ENCODE results near the gene ARHGAP12. TPM values are rescaled to one million over a fixed set of nuclear protein-coding genes. Genes with fewer than 3 reads are reported as not detected.

The ARHGAP12 gene
- total RNA-seq, 2 donors from 2014 or later, result 26.3 to 37.2 TPM

- peaks cover 0 to 9% of the 10 kb centered on the region in 2 donors for H3K4me1 ChIP-seq (ENCODE audit: control insufficient read depth in 1 of 2, low read depth in 2 of 2)
- no peak overlapping the region for H3K4me3 ChIP-seq
- DNase-seq (ENCODE audit: low spot score), result no peak
- no peaks in the 10 kb centered on the region for H3K36me3 ChIP-seq
- H3K27ac ChIP-seq, result no peak overlapping the region
- no peaks in the 10 kb centered on the region for H3K9me3 ChIP-seq
- H3K27me3 ChIP-seq (replicated peaks; ENCODE audit: insufficient read depth), result no peaks in the 10 kb centered on the region
- no peak for ATAC-seq (ENCODE audit: insufficient number of reproducible peaks, low FRiP score, low read depth)
- TF ChIP-seq CTCF (IDR thresholded peaks at IDR 0.05), result no peak
Measured at GRCh38 chr10:31774928-31775650, 153.5 kb downstream of the ARHGAP12 start.

GRCh38 chr10:31774299-31774900 lies 154.2 kb downstream of the ARHGAP12 start:
- no peaks in the 10 kb centered on the region for H3K27me3 ChIP-seq (replicated peaks; ENCODE audit: insufficient read depth)
- no peak for DNase-seq (ENCODE audit: low spot score)
- no peak for TF ChIP-seq CTCF (IDR thresholded peaks at IDR 0.05)
- H3K4me1 ChIP-seq (ENCODE audit: control insufficient read depth in 1 of 2, low read depth in 2 of 2), result peaks cover 0 to 9% of the 10 kb centered on the region in 2 donors
- ATAC-seq (ENCODE audit: insufficient number of reproducible peaks, low FRiP score, low read depth), result no peak
- H3K4me3 ChIP-seq, result no peak overlapping the region
- H3K9me3 ChIP-seq, result no peaks in the 10 kb centered on the region
- H3K27ac ChIP-seq, result no peak overlapping the region
- no peaks in the 10 kb centered on the region for H3K36me3 ChIP-seq

GRCh38 chr10:31773749-31774298 lies 154.8 kb downstream of the ARHGAP12 start:
- Histone ChIP-seq H3K4me1 (ENCODE audit: control insufficient read depth in 1 of 2, low read depth in 2 of 2) (peaks cover 0 to 9% of the 10 kb centered on the region in 2 donors), H3K9me3 (no peaks in the 10 kb centered on the region), H3K36me3 (no peaks in the 10 kb centered on the region), H3K27me3 (replicated peaks; ENCODE audit: insufficient read depth) (no peaks in the 10 kb centered on the region), H3K27ac (no peak overlapping the region), H3K4me3 (no peak overlapping the region)
- no peak for ATAC-seq (ENCODE audit: insufficient number of reproducible peaks, low FRiP score, low read depth)
- no peak for DNase-seq (ENCODE audit: low spot score)
- no peak for TF ChIP-seq CTCF (IDR thresholded peaks at IDR 0.05)

- Histone ChIP-seq H3K27ac (no peak overlapping the region), H3K4me1 (ENCODE audit: control insufficient read depth in 1 of 2, low read depth in 2 of 2) (peaks cover 0 to 9% of the 10 kb centered on the region in 2 donors), H3K27me3 (replicated peaks; ENCODE audit: insufficient read depth) (no peaks in the 10 kb centered on the region), H3K36me3 (no peaks in the 10 kb centered on the region), H3K9me3 (no peaks in the 10 kb centered on the region), H3K4me3 (no peak overlapping the region)
- no peak for ATAC-seq (ENCODE audit: insufficient number of reproducible peaks, low FRiP score, low read depth)
- no peak for DNase-seq (ENCODE audit: low spot score)
- TF ChIP-seq CTCF (IDR thresholded peaks at IDR 0.05), result no peak
Measured at GRCh38 chr10:31771331-31771831, 157.2 kb downstream of the ARHGAP12 start.

- H3K4me3 ChIP-seq, result no peak overlapping the region
- DNase-seq (ENCODE audit: low spot score) (no peak), ATAC-seq (ENCODE audit: insufficient number of reproducible peaks, low FRiP score, low read depth) (no peak)
- no peaks in the 10 kb centered on the region for H3K27me3 ChIP-seq (replicated peaks; ENCODE audit: insufficient read depth)
- TF ChIP-seq CTCF (IDR thresholded peaks at IDR 0.05), result peak; percentile 55
- no peaks in the 10 kb centered on the region for H3K9me3 ChIP-seq
- no peak overlapping the region for H3K27ac ChIP-seq
- no peaks in the 10 kb centered on the region for H3K36me3 ChIP-seq
- H3K4me1 ChIP-seq (ENCODE audit: control insufficient read depth in 1 of 2, low read depth in 2 of 2), result peaks cover 0 to 9% of the 10 kb centered on the region in 2 donors
Measured at GRCh38 chr10:31770307-31770902, 158.2 kb downstream of the ARHGAP12 start.
